H1 (cell line): ENCODE measurements around the gene PHOSPHO1.
A peak's percentile ranks its signal among the peaks of the same experiment; 100 is the strongest.

Experiments used
- ATF2 ChIP-seq: IDR thresholded peaks from 2 replicates; pipeline ENCODE4 v1.6.1; 2012; ENCODE audit warnings: low read length, inconsistent platforms
- ATF3 ChIP-seq: IDR thresholded peaks from 2 replicates; pipeline ENCODE4 v1.6.1; 2011; ENCODE audit warnings: low read depth, mild to moderate bottlenecking, low read length; ENCODE audit not compliant: insufficient read depth
- EZH2 ChIP-seq: fragments of 200-600 bp; sonication (generic); IDR thresholded peaks from 2 replicates; pipeline ENCODE4 v1.7.1; 2012; ENCODE audit warnings: low read depth, mild to moderate bottlenecking, moderate library complexity, low read length, inconsistent platforms; ENCODE audit not compliant: severe bottlenecking
- GABPA ChIP-seq: IDR thresholded peaks from 2 replicates; pipeline ENCODE4 v1.6.1; 2011; ENCODE audit warnings: mild to moderate bottlenecking, low read length, moderate library complexity, borderline replicate concordance; ENCODE audit not compliant: insufficient read depth
- POLR2A ChIP-seq, 2 experiments: IDR thresholded peaks; 1 replicate in 1 of 2; 2 replicates in 1 of 2; pipeline ENCODE4 v1.6.1; 2011; ENCODE audit warnings: low read depth in 2 of 2, low read length in 2 of 2, mild to moderate bottlenecking in 2 of 2; ENCODE audit errors: control extremely low read depth in 1 of 2
- POLR2AphosphoS5 ChIP-seq: IDR thresholded peaks from 2 replicates; pipeline ENCODE4 v1.6.1; 2011; ENCODE audit warnings: low read depth, low read length
- RAD21 ChIP-seq, 2 experiments: IDR thresholded peaks in 1 of 2; conservative IDR thresholded peaks in 1 of 2; 2 replicates each; pipeline ENCODE4 v1.6.1; 2011; ENCODE audit warnings: low read depth in 2 of 2, low read length in 2 of 2, improper control_type of control experiment in 1 of 2, inconsistent platforms in 1 of 2, mild to moderate bottlenecking in 1 of 2, moderate library complexity in 1 of 2
- RFX5 ChIP-seq: IDR thresholded peaks from 2 replicates; pipeline ENCODE4 v1.6.1; 2011; ENCODE audit warnings: low read depth, low read length, improper control_type of control experiment, borderline replicate concordance
- RNF2 ChIP-seq: fragments of 200-900, 300-1000 bp; sonication (generic); IDR thresholded peaks from 2 replicates; pipeline ENCODE4 v1.7.1; 2016; ENCODE audit warnings: borderline replicate concordance, low read depth, mild to moderate bottlenecking, antibody characterized with exemption, low read length; ENCODE audit not compliant: poor library complexity, severe bottlenecking; ENCODE audit errors: missing control alignments
- SP2 ChIP-seq: IDR thresholded peaks from 2 replicates; pipeline ENCODE4 v1.6.1; 2012; ENCODE audit warnings: mild to moderate bottlenecking, low read length, inconsistent platforms
- TAF1 ChIP-seq: IDR thresholded peaks from 2 replicates; pipeline ENCODE4 v1.6.1; 2011; ENCODE audit warnings: mild to moderate bottlenecking, low read depth, low read length
- TEAD4 ChIP-seq: IDR thresholded peaks from 2 replicates; pipeline ENCODE4 v1.6.1; 2012; ENCODE audit warnings: low read depth, low read length, inconsistent platforms, mixed read lengths
- YY1 ChIP-seq: IDR thresholded peaks from 2 replicates; pipeline ENCODE4 v1.6.1; 2011; ENCODE audit warnings: low read depth, mild to moderate bottlenecking, low read length
- TF ChIP-seq, protein P1 (sequence below), 3 experiments: IDR thresholded peaks; 1 replicate in 2 of 3; 2 replicates in 1 of 3; pipeline versions ENCODE4 v1.5.1 to v1.6.1; 2011; ENCODE audit warnings: low read length in 3 of 3, mild to moderate bottlenecking in 3 of 3, inconsistent platforms in 2 of 3, low read depth in 1 of 3, moderate library complexity in 1 of 3; ENCODE audit not compliant: insufficient read depth in 1 of 3; ENCODE audit errors: control extremely low read depth in 1 of 3

- TF ChIP-seq, protein P1, sequence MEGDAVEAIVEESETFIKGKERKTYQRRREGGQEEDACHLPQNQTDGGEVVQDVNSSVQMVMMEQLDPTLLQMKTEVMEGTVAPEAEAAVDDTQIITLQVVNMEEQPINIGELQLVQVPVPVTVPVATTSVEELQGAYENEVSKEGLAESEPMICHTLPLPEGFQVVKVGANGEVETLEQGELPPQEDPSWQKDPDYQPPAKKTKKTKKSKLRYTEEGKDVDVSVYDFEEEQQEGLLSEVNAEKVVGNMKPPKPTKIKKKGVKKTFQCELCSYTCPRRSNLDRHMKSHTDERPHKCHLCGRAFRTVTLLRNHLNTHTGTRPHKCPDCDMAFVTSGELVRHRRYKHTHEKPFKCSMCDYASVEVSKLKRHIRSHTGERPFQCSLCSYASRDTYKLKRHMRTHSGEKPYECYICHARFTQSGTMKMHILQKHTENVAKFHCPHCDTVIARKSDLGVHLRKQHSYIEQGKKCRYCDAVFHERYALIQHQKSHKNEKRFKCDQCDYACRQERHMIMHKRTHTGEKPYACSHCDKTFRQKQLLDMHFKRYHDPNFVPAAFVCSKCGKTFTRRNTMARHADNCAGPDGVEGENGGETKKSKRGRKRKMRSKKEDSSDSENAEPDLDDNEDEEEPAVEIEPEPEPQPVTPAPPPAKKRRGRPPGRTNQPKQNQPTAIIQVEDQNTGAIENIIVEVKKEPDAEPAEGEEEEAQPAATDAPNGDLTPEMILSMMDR (IDR thresholded peaks at IDR 0.05; ENCODE audit: control extremely low read depth in 1 of 3, insufficient read depth in 1 of 3, low read depth in 1 of 3, low read length in 3 of 3), result no peak
- TF ChIP-seq POLR2A (IDR thresholded peaks at IDR 0.05; ENCODE audit: control extremely low read depth in 1 of 2, low read depth in 2 of 2, low read length in 2 of 2), result no peak; a peak in 1 of 3 replicates
- no peak for TF ChIP-seq RFX5
- TF ChIP-seq RNF2, result no peak
- TF ChIP-seq POLR2AphosphoS5, result no peak
- no peak for TF ChIP-seq EZH2
- no peak for TF ChIP-seq ATF3
- TF ChIP-seq TAF1, result peak; percentile 36; the same call in 1 of the 2 replicates
- TF ChIP-seq SP2, result no peak
- no peak; the same call in 1 of the 2 replicates for TF ChIP-seq ATF2
- TF ChIP-seq RAD21 (IDR thresholded peaks at IDR 0.05 in 1 of 2, conservative IDR thresholded peaks at IDR 0.05 in 1 of 2; ENCODE audit: low read depth in 2 of 2, low read length in 2 of 2), result no peak
- TF ChIP-seq YY1, result no peak
- TF ChIP-seq TEAD4, result no peak
- TF ChIP-seq GABPA, result no peak
These were observed 36.9 kb downstream of the PHOSPHO1 start for GRCh38 chr17:49193513-49194296.
